BJ (cell line): Measurements from ENCODE around the gene ME1. TPM values are rescaled to one million over a fixed set of nuclear protein-coding genes. Genes with fewer than 3 reads are reported as not detected.

Experiments used
- CTCF ChIA-PET: fragments of 350-600 bp; formaldehyde crosslinking; extraction: SDS; loops from one replicate; lab custom pipeline; 2021; ENCODE audit warnings: antibody characterized with exemption, inconsistent platforms; lab: Yijun Ruan, JAX
- POLR2A ChIA-PET: fragments of 300-600 bp; sonication (Branson Sonifier 250); formaldehyde crosslinking; extraction: SDS; loops from one replicate; lab custom pipeline; 2021; ENCODE audit warnings: antibody characterized with exemption; lab: Charles Lee
- DNase-seq: peaks from one replicate; pipeline ENCODE4 v3.0.0-alpha.2; 2011; ENCODE audit warnings: low read depth
- H3K27me3 ChIP-seq: 2 replicates; pipeline ENCODE4 v1.6.0; 2011; ENCODE audit warnings: low read length; ENCODE audit not compliant: control insufficient read depth, insufficient read depth
- H3K36me3 ChIP-seq: 2 replicates; pipeline ENCODE4 v1.5.1; 2011; ENCODE audit warnings: low read length; ENCODE audit not compliant: control insufficient read depth, insufficient read depth
- H3K4me3 ChIP-seq: 2 replicates; pipeline ENCODE4 v1.5.1; 2011; ENCODE audit warnings: low read depth, mild to moderate bottlenecking, control low read depth, low read length
- CTCF ChIP-seq: IDR thresholded peaks from 2 replicates; pipeline ENCODE4 v1.5.1; 2011; ENCODE audit warnings: low read depth, mild to moderate bottlenecking, control low read depth, inconsistent platforms, low read length, moderate library complexity; ENCODE audit not compliant: insufficient read depth
- polyA plus RNA-seq: library from polyadenylated mRNA; depleted of rRNA; stranded (reverse); fragments of >200 nt; gene quantifications from 2 replicates; pipeline ENCODE4 v1.2.3, GENCODE V29; 2011

ME1 gene
- polyA plus RNA-seq, 1 experiment = 5.5 TPM

GRCh38 chr6:83371423-83371822, 59.4 kb downstream of the ME1 start:
- TF ChIP-seq CTCF = no peak
- ChIA-PET CTCF (interaction anchor here (1.4 kb wide), 1 partner anchor 10 kb away, joined by 3 read pairs; no protein-coding TSS in a partner anchor), POLR2A (no interaction called here)
- H3K36me3 ChIP-seq = no peaks in the 10 kb centered on the region
- H3K4me3 ChIP-seq = no peak overlapping the region
- no peak for DNase-seq
- H3K27me3 ChIP-seq = no peaks in the 10 kb centered on the region

GRCh38 chr6:83370567-83370966, 60.3 kb downstream of the ME1 start:
- no peaks in the 10 kb centered on the region for H3K36me3 ChIP-seq
- no peak overlapping the region for H3K4me3 ChIP-seq
- TF ChIP-seq CTCF = no peak
- ChIA-PET POLR2A (no interaction called here), CTCF (no interaction called here)
- no peaks in the 10 kb centered on the region for H3K27me3 ChIP-seq
- no peak for DNase-seq

- no peak for DNase-seq
- no peak for TF ChIP-seq CTCF
- POLR2A ChIA-PET = no interaction called here
- no peaks in the 10 kb centered on the region for H3K36me3 ChIP-seq
- H3K27me3 ChIP-seq = no peaks in the 10 kb centered on the region
- CTCF ChIA-PET = no interaction called here
- no peak overlapping the region for H3K4me3 ChIP-seq
These were observed 61.2 kb downstream of the ME1 start for GRCh38 chr6:83369692-83370091.

- TF ChIP-seq CTCF = no peak
- POLR2A ChIA-PET = no interaction called here
- H3K27me3 ChIP-seq = no peaks in the 10 kb centered on the region
- H3K36me3 ChIP-seq = no peaks in the 10 kb centered on the region
- no peak overlapping the region for H3K4me3 ChIP-seq
- no peak for DNase-seq
- CTCF ChIA-PET = no interaction called here
These were observed 62.3 kb downstream of the ME1 start for GRCh38 chr6:83368577-83368976.

GRCh38 chr6:83367104-83367503, 63.7 kb downstream of the ME1 start:
- no peaks in the 10 kb centered on the region for H3K27me3 ChIP-seq
- TF ChIP-seq CTCF = no peak
- H3K36me3 ChIP-seq = no peaks in the 10 kb centered on the region
- no peak overlapping the region for H3K4me3 ChIP-seq
- ChIA-PET CTCF (no interaction called here), POLR2A (no interaction called here)
- no peak for DNase-seq
